Loucy (cell line): Measurements from ENCODE around the gene LYPLAL1.

Experiments
- CTCF ChIP-seq: fragments of 200-600 bp; sonication (generic); conservative IDR thresholded peaks from 2 replicates; pipeline ENCODE4 v1.5.1; 2014; ENCODE audit warnings: mild to moderate bottlenecking, antibody characterized with exemption, low read length
- EZH2phosphoT487 ChIP-seq: fragments of 200-600 bp; IDR thresholded peaks from 2 replicates; pipeline ENCODE4 v1.6.1; 2018; ENCODE audit warnings: antibody characterized with exemption, mild to moderate bottlenecking, moderate library complexity, borderline replicate concordance

- no peak for TF ChIP-seq CTCF
- no peak for TF ChIP-seq EZH2phosphoT487
Measured at GRCh38 chr1:219223496-219223895, 49.8 kb downstream of the LYPLAL1 start.
